Stimulated activated CD8-positive, alpha-beta memory T cell treated with anti-CD3 and anti-CD28 coated beads, Interleukin-2, amount 100 ng/mL, for 48 hours (primary cell): ENCODE data around the gene LRIT1.

Experiments
- DNase-seq, 2 donors: peaks; one replicate each; pipeline ENCODE4 v3.0.0-alpha.2; 2020; ENCODE audit warnings: low read depth in 2 of 2

The LRIT1 gene

GRCh38 chr10:84254552-84255478 lies 13.5 kb upstream of the LRIT1 start:
- no peak for DNase-seq

GRCh38 chr10:84248794-84249193 lies 7.4 kb upstream of the LRIT1 start:
- DNase-seq: no peak

- no peak for DNase-seq
These were observed 6.2 kb upstream of the LRIT1 start for GRCh38 chr10:84247496-84247895.

GRCh38 chr10:84244651-84245270 lies 3.4 kb upstream of the LRIT1 start, which contains the start of gene RGR:
RGR (plus strand) TSS chr10:84245053; CDS start chr10:84245091, 38 bp downstream.
- DNase-seq: no peak

GRCh38 chr10:84243759-84244158 lies 2.4 kb upstream of the LRIT1 start:
- DNase-seq: no peak

- no peak for DNase-seq
These were observed 2.4 kb downstream of the LRIT1 start for GRCh38 chr10:84238909-84239308.

- no peak for DNase-seq
These were observed 3.9 kb downstream of the LRIT1 start for GRCh38 chr10:84237199-84238051.

GRCh38 chr10:84236807-84237198 lies 4.5 kb downstream of the LRIT1 start:
- no peak for DNase-seq

- no peak for DNase-seq
These were observed 6.2 kb downstream of the LRIT1 start for GRCh38 chr10:84235096-84235495.

- no peak for DNase-seq
These were observed 6.9 kb downstream of the LRIT1 start for GRCh38 chr10:84234479-84234878.

GRCh38 chr10:84233940-84234339 lies 7.4 kb downstream of the LRIT1 start:
- no peak for DNase-seq

- no peak for DNase-seq
These were observed 9.0 kb downstream of the LRIT1 start for GRCh38 chr10:84232376-84232775.

GRCh38 chr10:84230359-84230758 lies 11.0 kb downstream of the LRIT1 start:
- DNase-seq: no peak

- DNase-seq: no peak
These were observed 13.5 kb downstream of the LRIT1 start for GRCh38 chr10:84227810-84228209.

GRCh38 chr10:84226616-84227015 lies 14.7 kb downstream of the LRIT1 start:
- no peak for DNase-seq

- no peak for DNase-seq
These were observed 15.7 kb downstream of the LRIT1 start, which contains the start of gene LRIT2 for GRCh38 chr10:84225427-84226173. LRIT2 (minus strand) TSS chr10:84225544; CDS start chr10:84225520, 24 bp downstream.

- DNase-seq: no peak
These were observed 16.8 kb downstream of the LRIT1 start for GRCh38 chr10:84224411-84225028.

GRCh38 chr10:84221916-84222315 lies 19.4 kb downstream of the LRIT1 start:
- no peak for DNase-seq

GRCh38 chr10:84217746-84218145 lies 23.6 kb downstream of the LRIT1 start:
- DNase-seq: no peak

- no peak for DNase-seq
These were observed 24.5 kb downstream of the LRIT1 start for GRCh38 chr10:84216834-84217233.
